Left ventricle myocardium superior (tissue), 1 donor: ENCODE data around the gene TBX2. TPM values are rescaled to one million over a fixed set of nuclear protein-coding genes. Genes with fewer than 3 reads are reported as not detected.

Experiments used
- ATAC-seq: fragments of 200-7000 bp; cut with Tn5 transposase; one replicate; pipeline ENCODE4 v1.9.1; 2020; ENCODE audit warnings: mild to moderate bottlenecking, moderate library complexity
- DNase-seq: peaks from one replicate; pipeline ENCODE4 v3.0.0-alpha.2; 2020
- intact Hi-C: fragments of 100-400 bp; cut with micrococcal nuclease; formaldehyde crosslinking; loops from one replicate; pipeline ENCODE4 v1.11.0; 2022
- total RNA-seq: library from RNA; stranded (reverse); fragmentation: NEBNext Ultra II Directional; extraction: Animal tissue kit (Norgen Biotek cat#: 25700); gene quantifications from one replicate; pipeline ENCODE4 v1.2.1, GENCODE V29; 2021
- donor health status: DM: no; HTN: yes; CAD: no; lungs with severe emphysema.

Gene TBX2
- total RNA-seq, 1 donor from 2014 or later, result 9.1 TPM

GRCh38 chr17:61368049-61368831 is 31.4 kb upstream of the TBX2 start:
- no peak for DNase-seq
- ATAC-seq, result no peak
- intact Hi-C loops, result no loop called here

GRCh38 chr17:61368832-61369450 is 30.7 kb upstream of the TBX2 start:
- no peak for ATAC-seq
- intact Hi-C loops, result no loop called here
- DNase-seq, result no peak

GRCh38 chr17:61369751-61370150 is 29.9 kb upstream of the TBX2 start:
- DNase-seq (no peak), ATAC-seq (no peak)
- intact Hi-C loops, result no loop called here

GRCh38 chr17:61371179-61371578 is 28.5 kb upstream of the TBX2 start:
- DNase-seq, result no peak
- intact Hi-C loops, result no loop called here

GRCh38 chr17:61371606-61372005 is 28.0 kb upstream of the TBX2 start:
- DNase-seq (no peak), ATAC-seq (no peak)
- intact Hi-C loops, result no loop called here

More at GRCh38 chr17:61371179-61371578, 28.5 kb upstream of the TBX2 start:
- no peak for ATAC-seq

- intact Hi-C loops, result no loop called here
- ATAC-seq (no peak), DNase-seq (no peak)
These were observed 27.2 kb upstream of the TBX2 start for GRCh38 chr17:61372436-61372835.

GRCh38 chr17:61376931-61377838 is 22.5 kb upstream of the TBX2 start:
- intact Hi-C loops, result no loop called here
- ATAC-seq (peak; percentile 38), DNase-seq (no peak)

- ATAC-seq (no peak), DNase-seq (no peak)
- intact Hi-C loops, result no loop called here
These were observed 20.8 kb upstream of the TBX2 start for GRCh38 chr17:61378658-61379456.

- no peak for ATAC-seq
- intact Hi-C loops, result loop anchor here (10.0 kb wide), 1 partner anchor 375 kb away; no protein-coding TSS in a partner anchor
- no peak for DNase-seq
These were observed 20.0 kb upstream of the TBX2 start for GRCh38 chr17:61379457-61380216.

GRCh38 chr17:61380217-61380835 is 19.3 kb upstream of the TBX2 start:
- DNase-seq (no peak), ATAC-seq (no peak)
- intact Hi-C loops, result loop anchor here (10.0 kb wide), 1 partner anchor 376 kb away; no protein-coding TSS in a partner anchor

GRCh38 chr17:61380836-61381525 is 18.7 kb upstream of the TBX2 start:
- ATAC-seq (no peak), DNase-seq (no peak)
- intact Hi-C loops, result loop anchor here (10.0 kb wide), 1 partner anchor 376 kb away; no protein-coding TSS in a partner anchor

- no peak for ATAC-seq
- no peak for DNase-seq
- intact Hi-C loops, result loop anchor here (10.0 kb wide), 1 partner anchor 377 kb away; no protein-coding TSS in a partner anchor
These were observed 18.1 kb upstream of the TBX2 start for GRCh38 chr17:61381537-61381936.

GRCh38 chr17:61382796-61383688 is 16.6 kb upstream of the TBX2 start:
- DNase-seq (no peak), ATAC-seq (no peak)
- intact Hi-C loops, result loop anchor here (10.0 kb wide), 1 partner anchor 378 kb away; no protein-coding TSS in a partner anchor

- intact Hi-C loops, result loop anchor here (10.0 kb wide), 1 partner anchor 379 kb away; no protein-coding TSS in a partner anchor
- DNase-seq, result no peak
- peak; percentile 68 for ATAC-seq
These were observed 15.9 kb upstream of the TBX2 start for GRCh38 chr17:61383689-61384201.

GRCh38 chr17:61384354-61384691 is 15.3 kb upstream of the TBX2 start:
- ATAC-seq (peak; percentile 55), DNase-seq (no peak)
- intact Hi-C loops, result loop anchor here (10.0 kb wide), 1 partner anchor 380 kb away; no protein-coding TSS in a partner anchor
